Sciatic nerve (tissue), 2 donors: ENCODE measurements around the gene KATNAL2. TPM values are rescaled to one million over a fixed set of nuclear protein-coding genes. Genes with fewer than 3 reads are reported as not detected.
"Not testable (repeated sequence)": the region's sequence is repeated elsewhere in the genome, so short reads cannot be mapped to it uniquely, and the experiment has no call there.

Experiments used
- ATAC-seq: fragments of 200-7000 bp; cut with Tn5 transposase; one replicate; pipeline ENCODE4 v1.9.1; 2020; ENCODE audit warnings: mild to moderate bottlenecking, moderate library complexity
- DNase-seq: peaks from one replicate; pipeline ENCODE4 v3.0.0-alpha.2; 2020; ENCODE audit warnings: low spot score
- intact Hi-C: fragments of 100-400 bp; cut with DNase I; formaldehyde crosslinking; loops from one replicate; pipeline ENCODE4 v1.14.2; 2022
- total RNA-seq: library from RNA; stranded (reverse); fragmentation: NEBNext Ultra II Directional; extraction: Animal tissue kit (Norgen Biotek cat#: 25700); gene quantifications from one replicate; pipeline ENCODE4 v1.2.1, GENCODE V29; 2021
- donor health status: DM: no; HTN: no; CAD: no.
- donor health status: DM: no; HTN: no; CAD: no.

The KATNAL2 gene
- total RNA-seq, 1 donor from 2014 or later, result 5.6 TPM

GRCh38 chr18:46920067-46920466, 2.7 kb downstream of the KATNAL2 start:
- ATAC-seq, result no peak
- intact Hi-C loops, result no loop called here
- no peak for DNase-seq

- no peak for ATAC-seq
Observed at GRCh38 chr18:46920653-46921052, 3.3 kb downstream of the KATNAL2 start.

GRCh38 chr18:46939337-46939963, 22.0 kb downstream of the KATNAL2 start:
- intact Hi-C loops, result no loop called here
- DNase-seq, result no peak
- peak; percentile 62 for ATAC-seq

More at GRCh38 chr18:46920653-46921052, 3.3 kb downstream of the KATNAL2 start:
- DNase-seq, result no peak
- intact Hi-C loops, result no loop called here

- DNase-seq (no peak), ATAC-seq (no peak)
- intact Hi-C loops, result no loop called here
Observed at GRCh38 chr18:46939998-46940571, 22.7 kb downstream of the KATNAL2 start.

- ATAC-seq, result no peak
- DNase-seq, result no peak
- intact Hi-C loops, result no loop called here
Observed at GRCh38 chr18:46942646-46943045, 25.2 kb downstream of the KATNAL2 start.

GRCh38 chr18:46946656-46947282, 29.4 kb downstream of the KATNAL2 start:
- ATAC-seq (peak; percentile 96), DNase-seq (peak; percentile 80)
- intact Hi-C loops, result no loop called here

- ATAC-seq (no peak), DNase-seq (no peak)
- intact Hi-C loops, result no loop called here
Observed at GRCh38 chr18:46950064-46950656, 32.8 kb downstream of the KATNAL2 start.

GRCh38 chr18:46953195-46953594, 35.8 kb downstream of the KATNAL2 start:
- intact Hi-C loops, result no loop called here
- DNase-seq (no peak), ATAC-seq (no peak)

GRCh38 chr18:46958209-46958608, 40.8 kb downstream of the KATNAL2 start:
- ATAC-seq (no peak), DNase-seq (no peak)
- intact Hi-C loops, result no loop called here

- intact Hi-C loops, DNase-seq: not testable (repeated sequence)
- peak; percentile 30 for ATAC-seq
Observed at GRCh38 chr18:46963656-46964578, 46.5 kb downstream of the KATNAL2 start.

- DNase-seq, intact Hi-C loops: not testable (repeated sequence)
- peak; percentile 35 for ATAC-seq
Observed at GRCh38 chr18:46964579-46965293, 47.3 kb downstream of the KATNAL2 start.

GRCh38 chr18:46966266-46966665, 48.9 kb downstream of the KATNAL2 start:
- intact Hi-C loops, ATAC-seq, DNase-seq: not testable (repeated sequence)

- DNase-seq, intact Hi-C loops, ATAC-seq: not testable (repeated sequence)
Observed at GRCh38 chr18:46969551-46969950, 52.1 kb downstream of the KATNAL2 start.

- intact Hi-C loops, DNase-seq, ATAC-seq: not testable (repeated sequence)
Observed at GRCh38 chr18:47019870-47020269, 102.5 kb downstream of the KATNAL2 start.

GRCh38 chr18:47020757-47021156, 103.4 kb downstream of the KATNAL2 start:
- ATAC-seq, result peak; percentile 23
- DNase-seq, intact Hi-C loops: not testable (repeated sequence)

- DNase-seq, result peak; percentile 63
- ATAC-seq, intact Hi-C loops: not testable (repeated sequence)
Observed at GRCh38 chr18:47022821-47023220, 105.4 kb downstream of the KATNAL2 start.

GRCh38 chr18:47023769-47024465, 106.5 kb downstream of the KATNAL2 start:
- ATAC-seq, result peak; percentile 48
- DNase-seq, intact Hi-C loops: not testable (repeated sequence)
